ENCODE measurements around the gene KRT77.

- TF ChIP-seq REST (IDR thresholded peaks at IDR 0.05; ENCODE audit: insufficient read depth in 1 of 2, low read depth in 2 of 2, low read length in 2 of 2) (no peak), POLR2AphosphoS5 (IDR thresholded peaks at IDR 0.05; ENCODE audit: low read depth, low read length) (no peak), FOXP2 (optimal IDR thresholded peaks at IDR 0.05; ENCODE audit: borderline replicate concordance, extremely low read depth, extremely low read length, insufficient read depth) (no peak), TAF1 (IDR thresholded peaks at IDR 0.05; ENCODE audit: borderline replicate concordance, insufficient read depth, low read length) (no peak), SIN3A (IDR thresholded peaks at IDR 0.05; ENCODE audit: borderline replicate concordance, insufficient read depth, low read length) (no peak)
These were observed 61.9 kb downstream of the KRT77 start for GRCh38 chr12:52641468-52641867.
